Measurements from ENCODE around the gene PAXX.

DNA sequence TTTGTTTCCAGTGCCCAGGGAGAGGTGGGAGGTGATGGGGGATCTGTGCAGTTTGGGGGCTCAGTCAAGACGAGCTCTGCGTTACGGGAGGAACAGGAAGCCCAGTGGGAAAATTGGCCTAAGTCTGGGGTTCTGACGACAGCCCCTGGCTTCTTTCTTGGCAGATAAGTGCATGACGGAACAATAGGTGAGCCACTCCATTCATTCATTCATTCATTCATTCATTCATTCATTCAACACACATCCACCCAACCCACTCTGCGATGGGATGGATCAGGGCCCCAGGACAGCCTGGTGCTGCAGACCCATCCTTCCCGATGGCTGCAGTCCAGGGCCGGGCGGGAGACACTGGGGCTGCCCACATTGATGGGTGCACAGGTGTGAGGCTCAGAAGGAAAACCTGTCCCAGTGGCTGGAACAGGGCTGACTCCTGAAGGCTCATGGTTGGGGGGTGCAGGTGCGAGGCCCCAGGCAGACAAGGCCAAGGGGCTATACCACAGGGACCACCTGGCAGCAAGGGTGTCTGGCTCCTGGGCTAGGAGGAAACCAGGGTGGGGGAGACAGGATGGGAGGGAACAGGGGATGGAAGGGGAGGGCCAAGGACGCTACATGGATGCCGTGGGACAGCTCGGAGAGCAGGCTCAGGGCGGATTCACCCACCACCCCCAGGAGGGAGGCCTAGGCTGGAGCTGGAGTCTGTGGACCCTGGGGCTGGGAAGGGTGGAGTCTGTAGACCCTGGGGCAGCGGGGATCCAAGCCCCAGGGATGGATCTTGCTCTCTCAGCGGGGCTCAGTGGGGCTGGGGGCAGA lies 11.3 kb upstream of the PAXX start:
- no peak for TF ChIP-seq TARDBP (IDR thresholded peaks at IDR 0.05)
- TF ChIP-seq BHLHE40 (IDR thresholded peaks at IDR 0.05; ENCODE audit: borderline replicate concordance) = no peak
- TF ChIP-seq ARNT (IDR thresholded peaks at IDR 0.05) = no peak
- TF ChIP-seq FOXM1 (IDR thresholded peaks at IDR 0.05; ENCODE audit: borderline replicate concordance) = no peak
- no peak for TF ChIP-seq L3MBTL2 (conservative IDR thresholded peaks at IDR 0.05)
